T-helper 1 cell (primary cell): ENCODE measurements around the gene STARD13.

Experiments
- DNase-seq, 5 donors: peaks; one replicate each; pipeline ENCODE4 v3.0.0-alpha.2; 2012 to 2020

STARD13 gene

DNA sequence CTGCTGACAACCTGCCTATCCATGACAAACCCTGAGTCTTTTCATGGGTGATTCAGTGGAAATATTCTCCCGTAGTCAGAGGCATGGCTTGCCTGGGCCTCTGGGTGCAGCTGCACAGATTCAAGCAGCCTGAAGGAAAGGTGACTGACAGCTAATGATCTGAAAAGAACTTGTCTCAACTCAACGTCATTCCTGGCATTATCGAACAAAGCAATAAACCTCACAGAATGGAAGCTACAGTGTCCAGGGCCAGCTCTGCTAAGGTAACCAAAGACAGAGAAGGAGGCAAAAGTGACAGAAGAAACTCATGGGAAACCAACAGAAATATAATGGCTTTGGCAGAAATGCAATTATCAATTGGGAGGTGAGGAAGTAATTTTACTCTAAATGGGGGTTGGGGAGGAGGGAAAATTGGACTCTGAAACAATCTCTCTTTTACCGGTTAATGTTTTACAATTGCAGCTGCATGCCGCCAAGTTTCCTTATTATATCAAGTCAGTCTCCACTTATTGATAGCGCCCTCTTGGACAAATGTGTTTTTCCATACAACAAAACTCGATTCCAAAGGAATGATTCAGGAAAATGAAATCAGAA is 12.9 kb downstream of the STARD13 start:
- no peak for DNase-seq

DNA sequence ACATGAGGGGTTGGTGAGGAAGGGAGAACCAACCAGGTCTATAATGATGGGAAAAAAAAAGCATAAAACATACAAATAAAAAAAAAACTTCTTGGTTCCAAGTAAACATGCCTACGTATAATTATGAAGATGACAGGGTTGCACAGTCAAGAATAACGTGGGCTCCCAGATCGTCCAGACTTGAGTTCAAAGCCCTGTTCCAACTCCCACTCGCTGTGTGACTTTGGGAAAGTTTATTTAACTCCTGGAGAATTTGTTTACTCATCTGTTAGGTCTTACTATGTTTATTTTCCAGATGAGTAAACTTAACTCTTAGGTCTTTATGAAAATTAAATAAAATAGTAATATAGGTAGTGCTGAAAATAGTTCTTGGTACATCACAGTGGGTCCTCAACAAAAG is 13.8 kb downstream of the STARD13 start:
- DNase-seq: no peak

DNA sequence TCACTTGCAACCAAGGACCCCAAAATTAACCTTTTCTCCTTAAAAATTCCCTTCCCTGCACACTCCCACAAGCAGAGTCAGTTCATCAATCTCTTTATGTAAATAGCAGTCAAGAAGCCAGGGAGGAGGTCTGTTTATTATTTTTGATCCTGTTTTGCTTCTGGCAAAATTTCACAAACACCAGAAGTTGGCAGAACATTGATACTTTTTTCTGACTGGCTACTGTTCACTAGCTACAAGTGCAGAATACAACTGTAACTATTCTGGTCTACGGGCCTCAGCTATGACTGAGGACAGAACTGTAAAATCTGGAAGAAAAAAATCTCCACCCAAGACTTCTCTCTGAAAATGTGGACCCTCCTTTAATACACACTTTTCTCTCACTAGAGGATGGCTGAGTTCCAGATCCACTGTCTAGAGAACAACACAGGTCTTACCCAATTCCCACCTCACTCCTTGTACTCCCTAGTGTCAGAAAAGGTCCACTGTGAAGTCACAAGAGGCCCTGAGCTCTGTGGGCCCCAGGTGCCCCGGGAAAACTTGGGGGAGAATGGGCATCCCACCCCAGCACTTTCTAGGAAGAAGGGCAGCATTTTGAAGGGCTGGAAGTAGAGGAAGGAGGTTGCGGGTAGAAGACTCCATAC is 14.5 kb downstream of the STARD13 start:
- DNase-seq: no peak

DNA sequence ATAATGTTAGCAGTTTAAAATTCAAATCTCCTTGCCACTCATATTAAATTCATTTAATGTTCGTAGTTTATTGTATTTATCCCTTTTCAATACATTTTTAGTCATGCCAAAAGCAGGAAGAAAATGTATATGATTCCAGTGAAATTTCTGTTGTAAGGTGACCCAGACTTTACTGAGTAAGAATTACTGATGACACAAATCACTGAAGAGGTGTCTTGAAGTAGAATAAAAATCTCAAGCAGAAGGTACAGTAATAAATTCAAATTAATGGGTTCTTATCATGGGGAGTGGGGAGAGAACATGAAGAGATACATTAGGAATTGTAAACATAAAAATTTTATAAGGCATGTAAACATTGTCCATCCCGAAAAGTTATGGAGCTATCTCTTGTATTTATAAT is 19.9 kb downstream of the STARD13 start:
- no peak for DNase-seq

DNA sequence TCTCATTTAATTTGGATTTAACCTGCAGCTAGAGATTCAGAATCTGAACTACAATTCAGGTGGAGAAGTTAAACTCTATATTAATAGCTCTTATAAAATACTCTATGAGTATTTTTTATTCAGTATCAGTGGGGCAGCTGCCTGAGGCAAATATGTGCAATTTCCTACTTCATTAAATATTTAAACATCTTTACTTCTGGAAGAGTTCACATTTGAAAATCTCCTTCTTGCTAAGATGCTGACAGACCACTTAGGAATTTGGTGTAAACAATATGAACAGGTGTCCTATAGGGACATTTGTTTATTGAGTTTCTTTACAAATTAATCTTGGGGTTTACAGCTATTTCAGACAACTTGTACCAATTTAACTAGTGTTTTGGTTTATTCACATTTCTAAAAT is 20.4 kb downstream of the STARD13 start:
- DNase-seq: no peak

DNA sequence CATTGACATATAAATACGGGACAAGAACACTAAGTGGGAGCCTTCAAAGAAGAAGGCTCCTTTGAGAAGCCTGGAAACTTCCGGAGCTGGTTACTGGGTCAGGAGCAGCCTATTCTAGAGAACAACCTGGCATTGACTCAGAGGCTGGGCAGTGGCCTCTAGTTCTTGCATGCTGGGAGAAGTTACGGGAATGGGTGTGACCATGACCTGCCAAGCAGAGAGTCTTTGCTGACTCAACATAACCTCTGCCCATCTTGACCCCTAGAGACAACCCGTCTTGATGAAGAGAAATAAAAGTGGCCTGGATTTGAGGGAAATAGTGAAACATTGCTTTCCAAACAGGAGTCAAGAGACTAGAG is 21.0 kb downstream of the STARD13 start:
- no peak for DNase-seq

- DNase-seq: no peak
These were observed 21.5 kb downstream of the STARD13 start for GRCh38 chr13:33263976-33264619.

DNA sequence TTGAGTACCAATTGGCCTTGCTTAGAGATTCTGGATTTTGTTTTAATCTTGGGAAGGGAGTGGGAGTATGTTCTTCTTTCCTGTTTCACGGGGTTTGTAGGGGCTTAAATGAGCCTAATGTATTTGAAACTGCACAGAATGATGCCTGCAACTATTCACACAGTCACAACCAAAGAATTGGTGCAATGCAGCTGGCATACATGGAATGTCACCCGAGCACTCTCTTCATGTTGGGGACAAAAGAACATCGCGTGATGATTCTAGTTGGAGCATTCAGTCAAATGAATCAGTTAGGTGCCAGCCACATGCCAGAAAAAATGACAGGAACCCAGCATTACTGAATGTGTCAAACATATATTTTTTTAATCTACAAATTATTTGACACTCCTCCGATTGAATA is 22.1 kb downstream of the STARD13 start:
- no peak for DNase-seq

- no peak for DNase-seq
These were observed 22.6 kb downstream of the STARD13 start for GRCh38 chr13:33262997-33263396.

DNA sequence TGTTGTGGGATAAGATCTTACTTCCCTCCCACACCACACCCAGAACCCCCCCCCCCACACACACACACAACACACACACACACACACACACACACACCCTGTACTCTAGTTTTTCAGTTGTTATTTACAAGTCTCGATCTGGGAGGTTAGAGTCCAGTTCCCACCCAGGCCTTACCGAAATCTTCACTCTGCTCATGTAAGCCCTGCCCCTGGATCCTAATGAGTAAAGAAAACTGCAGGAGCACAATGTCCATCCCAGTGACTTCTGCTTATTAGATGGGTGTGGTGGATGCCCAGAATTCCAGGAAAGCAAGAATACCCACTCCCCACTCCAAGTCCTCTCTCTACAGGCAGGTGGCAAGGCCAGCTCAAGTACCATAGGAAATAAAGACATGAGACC is 23.0 kb downstream of the STARD13 start:
- no peak for DNase-seq

- DNase-seq: no peak
These were observed 23.5 kb downstream of the STARD13 start for GRCh38 chr13:33262062-33262487.

DNA sequence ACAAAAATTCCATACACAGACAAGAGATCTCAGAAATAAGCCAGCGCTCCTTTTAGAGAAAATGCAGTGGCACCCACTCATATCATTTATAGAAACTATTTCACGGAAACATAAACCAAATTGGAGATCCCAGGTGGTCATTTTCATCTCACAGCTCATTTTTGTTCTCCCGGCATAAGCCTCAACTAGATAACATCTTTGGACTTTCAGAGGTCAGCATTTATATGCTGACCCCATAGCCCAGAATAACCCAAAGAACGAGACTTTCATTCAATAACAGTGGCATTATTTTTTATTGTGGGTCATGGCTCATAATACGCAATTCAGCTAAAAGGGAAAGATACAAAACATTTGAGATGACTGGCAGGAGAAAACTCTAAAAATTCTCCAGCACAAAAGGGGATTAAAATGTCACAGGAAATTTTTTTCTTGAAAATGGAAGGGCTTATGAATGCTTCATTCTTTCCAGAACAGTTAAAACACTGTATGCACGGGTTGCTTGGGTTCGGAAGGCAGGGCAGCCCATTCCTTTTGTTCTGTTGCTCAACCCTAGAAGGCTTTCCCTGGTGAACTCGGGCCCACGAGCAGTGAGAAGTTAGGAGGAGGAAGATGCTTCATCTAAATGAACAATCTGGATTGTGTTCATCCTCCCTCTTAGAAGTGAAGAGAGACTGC is 24.0 kb downstream of the STARD13 start:
- no peak for DNase-seq

- DNase-seq: no peak
These were observed 25.1 kb downstream of the STARD13 start for GRCh38 chr13:33260168-33261098.

DNA sequence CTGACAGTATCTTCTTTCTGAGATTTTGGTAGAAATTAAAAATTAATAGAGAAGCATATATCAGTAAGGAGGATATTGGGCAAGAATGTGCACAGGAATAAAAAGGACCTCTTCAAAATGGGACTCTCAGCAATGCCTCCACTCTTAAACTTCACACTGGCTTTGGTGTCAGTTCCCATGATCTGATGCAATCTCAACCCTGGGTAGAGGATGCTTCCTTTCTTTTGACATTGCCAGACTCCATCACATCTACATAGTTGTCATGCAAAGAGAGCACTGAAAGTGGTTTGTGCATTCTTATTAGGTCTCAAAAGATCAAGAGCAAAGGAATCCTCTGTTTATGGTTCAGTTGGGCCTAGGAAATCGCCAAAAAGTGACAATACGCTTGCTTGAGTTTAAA is 26.3 kb downstream of the STARD13 start:
- no peak for DNase-seq

DNA sequence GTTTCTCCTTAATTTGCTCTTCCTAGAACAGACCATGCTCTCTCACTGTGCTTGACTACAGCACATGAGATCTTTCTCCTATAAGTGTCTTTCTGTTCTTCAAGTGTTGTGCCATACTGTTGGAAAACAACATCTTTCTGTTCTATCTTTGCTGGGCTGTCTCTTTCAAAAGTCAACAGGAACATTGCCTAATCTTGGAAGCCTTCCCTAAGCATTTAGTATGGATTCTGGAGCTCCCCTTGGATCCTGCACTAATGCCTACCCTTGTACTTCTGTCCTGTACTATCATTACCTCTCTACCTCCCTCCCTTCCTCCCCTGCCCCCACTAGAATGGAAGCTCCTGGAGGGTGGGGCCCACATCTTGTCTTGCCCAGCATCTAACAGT is 26.8 kb downstream of the STARD13 start:
- DNase-seq: no peak

DNA sequence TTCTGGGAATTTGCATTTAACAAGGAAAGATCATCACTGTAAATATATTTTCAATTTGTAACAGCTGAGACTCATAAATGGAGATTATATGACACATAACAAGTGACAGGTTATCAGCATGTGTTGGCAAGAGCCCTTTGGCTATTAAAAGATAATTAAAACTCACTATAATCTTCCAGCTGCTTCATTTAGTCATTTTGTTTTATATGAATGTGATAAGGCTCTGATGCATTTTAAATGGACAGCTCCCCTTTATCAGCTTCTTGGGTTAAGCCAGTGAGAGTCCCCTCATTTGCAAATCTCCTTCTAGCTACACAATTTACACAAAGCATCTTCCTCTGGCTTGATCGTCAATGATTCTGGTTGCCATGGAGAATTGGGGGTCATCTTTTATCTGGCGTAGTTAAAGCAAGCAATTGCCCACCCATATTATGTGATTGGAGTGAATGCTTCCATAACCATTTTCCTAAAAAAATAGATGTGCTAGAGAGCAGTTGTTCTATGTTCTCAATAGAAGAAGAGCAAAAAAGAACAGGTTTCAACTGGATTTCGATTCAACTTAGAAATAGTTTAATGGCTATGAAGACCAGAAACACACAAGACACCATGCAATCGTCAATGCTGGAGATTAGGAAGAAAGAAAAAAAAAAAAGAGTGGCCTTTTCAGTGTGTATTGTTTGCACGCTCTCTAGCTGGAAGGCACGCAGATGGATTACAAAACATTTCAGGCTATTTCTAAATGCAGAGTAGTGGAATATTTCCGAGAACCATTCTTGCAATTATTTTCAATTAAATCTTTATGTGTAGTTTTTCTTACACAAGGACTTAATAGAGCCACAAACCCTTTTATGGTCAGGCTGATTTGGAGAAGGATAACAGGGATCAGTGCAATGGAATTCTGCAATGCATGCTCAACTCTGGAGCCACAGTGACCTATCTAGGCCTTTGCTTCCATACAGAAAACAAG is 27.4 kb downstream of the STARD13 start:
- no peak for DNase-seq

DNA sequence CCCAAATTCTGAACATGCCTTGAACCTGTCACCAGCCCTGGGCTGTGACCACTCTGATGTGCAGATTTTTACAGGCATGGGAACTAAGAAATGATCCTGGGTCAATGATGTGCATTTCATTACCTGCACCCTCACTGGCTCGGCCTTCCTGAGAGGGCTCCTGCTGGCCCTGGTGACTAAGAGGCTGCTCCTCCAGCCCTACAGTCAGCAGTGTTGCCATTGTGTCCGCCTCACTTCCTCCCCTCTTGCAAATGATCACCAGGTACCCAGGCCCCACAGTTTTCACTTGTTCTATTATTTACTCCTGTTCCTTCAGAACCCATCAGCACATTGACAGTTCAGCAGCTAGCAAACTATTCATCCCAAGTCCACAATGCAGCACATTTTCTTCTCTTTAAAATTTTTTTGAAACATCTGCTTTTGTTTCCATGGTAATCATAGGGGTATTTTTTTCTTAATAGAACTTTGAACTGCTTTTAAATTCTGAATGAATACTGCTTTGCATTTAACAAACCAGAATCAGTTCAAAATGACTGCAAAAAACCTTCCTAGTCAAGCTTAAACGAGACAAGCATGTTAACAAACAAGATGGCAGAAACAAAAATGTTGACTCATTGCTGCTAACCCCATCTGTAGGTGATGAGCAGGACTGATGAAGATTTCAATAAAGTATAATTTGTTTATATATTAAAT is 29.3 kb downstream of the STARD13 start:
- DNase-seq: no peak

DNA sequence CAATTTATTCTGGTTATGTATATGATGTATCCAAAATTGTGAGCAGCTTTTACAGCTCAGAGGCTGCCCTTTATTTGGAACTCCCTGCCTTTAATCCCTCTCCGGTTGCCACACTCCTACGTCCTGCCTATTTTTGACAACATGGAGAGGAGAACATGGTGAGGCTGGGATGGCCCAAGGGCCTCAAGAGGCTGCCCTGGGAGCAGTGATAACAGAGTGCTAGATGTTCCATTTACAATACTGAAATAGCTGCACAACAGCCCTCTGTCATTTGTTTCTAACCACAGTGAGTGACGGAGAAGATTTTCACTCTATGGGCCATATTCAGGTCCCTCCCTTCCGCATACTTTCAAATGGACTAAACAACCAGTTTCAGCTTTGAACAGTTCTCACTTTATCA is 33.4 kb downstream of the STARD13 start:
- DNase-seq: no peak

GRCh38 chr13:33251131-33251661 is 34.4 kb downstream of the STARD13 start:
- DNase-seq: no peak

DNA sequence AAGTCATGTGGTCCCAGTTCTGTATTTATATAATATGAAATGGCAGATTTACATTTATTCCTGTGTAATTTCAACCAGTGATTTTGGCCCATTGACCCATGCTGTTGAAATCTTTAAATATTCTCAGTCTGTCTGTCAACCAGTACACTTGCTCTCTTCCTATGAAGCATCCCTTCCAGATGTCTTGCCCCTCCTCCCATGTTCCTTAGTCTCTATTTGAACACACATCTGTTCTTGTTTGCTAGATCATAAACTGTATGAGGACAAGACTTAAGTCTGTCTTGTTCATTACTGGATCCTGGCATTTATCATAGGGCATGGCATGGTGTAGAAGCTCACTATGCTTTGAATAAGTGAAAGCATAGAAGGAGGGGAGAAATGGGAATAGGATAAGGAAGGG is 34.9 kb downstream of the STARD13 start:
- no peak for DNase-seq

- DNase-seq: no peak
These were observed 35.7 kb downstream of the STARD13 start for GRCh38 chr13:33249894-33250293.
